GM15510 (cell line): ENCODE data around the gene MCC.

Source experiments
- POLR2A ChIP-seq: IDR thresholded peaks from 3 replicates; pipeline ENCODE4 v1.6.1; 2011; ENCODE audit warnings: borderline replicate concordance; ENCODE audit not compliant: insufficient read length; ENCODE audit errors: extremely low read depth

The MCC gene

GRCh38 chr5:113202746-113203716, 285.2 kb downstream of the MCC start:
- no peak for TF ChIP-seq POLR2A

- no peak for TF ChIP-seq POLR2A
Measured at GRCh38 chr5:113202287-113202686, 286.0 kb downstream of the MCC start.

GRCh38 chr5:113201715-113202114, 286.5 kb downstream of the MCC start:
- no peak for TF ChIP-seq POLR2A

- no peak for TF ChIP-seq POLR2A
Measured at GRCh38 chr5:113199122-113199905, 288.9 kb downstream of the MCC start.

- no peak for TF ChIP-seq POLR2A
Measured at GRCh38 chr5:113197456-113198200, 290.6 kb downstream of the MCC start.

GRCh38 chr5:113195771-113196170, 292.5 kb downstream of the MCC start:
- TF ChIP-seq POLR2A = no peak

GRCh38 chr5:113195251-113195650, 293.0 kb downstream of the MCC start:
- no peak for TF ChIP-seq POLR2A

GRCh38 chr5:113194591-113194990, 293.7 kb downstream of the MCC start:
- no peak for TF ChIP-seq POLR2A

GRCh38 chr5:113194125-113194524, 294.1 kb downstream of the MCC start:
- TF ChIP-seq POLR2A = no peak

GRCh38 chr5:113193311-113193978, 294.8 kb downstream of the MCC start:
- TF ChIP-seq POLR2A = no peak

GRCh38 chr5:113192541-113192940, 295.7 kb downstream of the MCC start:
- no peak for TF ChIP-seq POLR2A

GRCh38 chr5:113190347-113190746, 297.9 kb downstream of the MCC start:
- no peak for TF ChIP-seq POLR2A

- no peak for TF ChIP-seq POLR2A
Measured at GRCh38 chr5:113189291-113189690, 299.0 kb downstream of the MCC start.

- TF ChIP-seq POLR2A = no peak
Measured at GRCh38 chr5:113188436-113188835, 299.8 kb downstream of the MCC start.

GRCh38 chr5:113187906-113188305, 300.3 kb downstream of the MCC start:
- no peak for TF ChIP-seq POLR2A

GRCh38 chr5:113186061-113186460, 302.2 kb downstream of the MCC start:
- TF ChIP-seq POLR2A = no peak
